ENCODE measurements around the gene PTPN6. TPM values are rescaled to one million over a fixed set of nuclear protein-coding genes. Genes with fewer than 3 reads are reported as not detected.
A peak's percentile ranks its signal among the peaks of the same experiment; 100 is the strongest.

The PTPN6 gene
- total RNA-seq, 2 donors from 2014 or later: 71.6 to 131 TPM

- DNase-seq (ENCODE audit: low spot score) (no peak), ATAC-seq (no peak)
- Mint-ChIP-seq H3K36me3 (peaks cover 10% of the 10 kb centered on the region), H3K27ac (no peak overlapping the region), H3K27me3 (no peaks in the 10 kb centered on the region), H3K4me1 (ENCODE audit: low read depth in 2 of 2) (no peaks in the 10 kb centered on the region), H3K9me3 (no peaks in the 10 kb centered on the region), H3K4me3 (no peak overlapping the region)
These were observed 36.9 kb downstream of the PTPN6 start for GRCh38 chr12:6987956-6988553.

GRCh38 chr12:6996040-6996441, 44.9 kb downstream of the PTPN6 start:
- peaks cover 10% of the 10 kb centered on the region for H3K36me3 Mint-ChIP-seq
- DNase-seq (ENCODE audit: low spot score): no peak
- ATAC-seq: no peak
- no peaks in the 10 kb centered on the region for H3K27me3 Mint-ChIP-seq
- H3K9me3 Mint-ChIP-seq: no peaks in the 10 kb centered on the region
- no peak overlapping the region for H3K4me3 Mint-ChIP-seq
- H3K4me1 Mint-ChIP-seq (ENCODE audit: low read depth in 2 of 2): no peaks in the 10 kb centered on the region
- H3K27ac Mint-ChIP-seq: peak overlapping the region in 1 of 2 donors; percentile 3

GRCh38 chr12:6998715-6999451, 47.7 kb downstream of the PTPN6 start:
- no peak for ATAC-seq
- Mint-ChIP-seq H3K4me3 (no peak overlapping the region), H3K36me3 (peaks cover 10% of the 10 kb centered on the region), H3K27me3 (no peaks in the 10 kb centered on the region), H3K27ac (no peak overlapping the region), H3K9me3 (no peaks in the 10 kb centered on the region), H3K4me1 (ENCODE audit: low read depth in 2 of 2) (peaks cover 0 to 4% of the 10 kb centered on the region in 2 donors)
- no peak for DNase-seq (ENCODE audit: low spot score)

- peaks cover 0 to 4% of the 10 kb centered on the region in 2 donors for H3K4me1 Mint-ChIP-seq (ENCODE audit: low read depth in 2 of 2)
- H3K27ac Mint-ChIP-seq: no peak overlapping the region
- H3K4me3 Mint-ChIP-seq: no peak overlapping the region
These were observed 50.9 kb downstream of the PTPN6 start for GRCh38 chr12:7001921-7002591.

GRCh38 chr12:7004287-7004803, 53.2 kb downstream of the PTPN6 start:
- Mint-ChIP-seq H3K4me1 (ENCODE audit: low read depth in 2 of 2) (peaks cover 0 to 4% of the 10 kb centered on the region in 2 donors), H3K4me3 (no peak overlapping the region), H3K27ac (no peak overlapping the region), H3K36me3 (no peaks in the 10 kb centered on the region), H3K27me3 (no peaks in the 10 kb centered on the region), H3K9me3 (no peaks in the 10 kb centered on the region)
- DNase-seq (ENCODE audit: low spot score): no peak
- no peak for ATAC-seq

More at GRCh38 chr12:7001921-7002591, 50.9 kb downstream of the PTPN6 start:
- no peak for ATAC-seq
- H3K9me3 Mint-ChIP-seq: no peaks in the 10 kb centered on the region
- no peaks in the 10 kb centered on the region for H3K36me3 Mint-ChIP-seq
- DNase-seq (ENCODE audit: low spot score): no peak
- H3K27me3 Mint-ChIP-seq: no peaks in the 10 kb centered on the region

- H3K4me3 Mint-ChIP-seq: no peak overlapping the region
- H3K9me3 Mint-ChIP-seq: no peaks in the 10 kb centered on the region
- H3K4me1 Mint-ChIP-seq (ENCODE audit: low read depth in 2 of 2): peaks cover 0 to 4% of the 10 kb centered on the region in 2 donors
- no peak overlapping the region for H3K27ac Mint-ChIP-seq
- no peaks in the 10 kb centered on the region for H3K27me3 Mint-ChIP-seq
- no peaks in the 10 kb centered on the region for H3K36me3 Mint-ChIP-seq
- ATAC-seq (no peak), DNase-seq (ENCODE audit: low spot score) (no peak)
These were observed 53.7 kb downstream of the PTPN6 start for GRCh38 chr12:7004840-7005239.

- ATAC-seq (no peak), DNase-seq (ENCODE audit: low spot score) (no peak)
- peaks cover 0 to 4% of the 10 kb centered on the region in 2 donors for H3K4me1 Mint-ChIP-seq (ENCODE audit: low read depth in 2 of 2)
- H3K9me3 Mint-ChIP-seq: no peaks in the 10 kb centered on the region
- no peaks in the 10 kb centered on the region for H3K36me3 Mint-ChIP-seq
- H3K27ac Mint-ChIP-seq: no peak overlapping the region
- H3K4me3 Mint-ChIP-seq: no peak overlapping the region
- no peaks in the 10 kb centered on the region for H3K27me3 Mint-ChIP-seq
These were observed 54.2 kb downstream of the PTPN6 start for GRCh38 chr12:7005311-7005710.

GRCh38 chr12:7006639-7007038, 55.5 kb downstream of the PTPN6 start:
- Mint-ChIP-seq H3K4me3 (no peak overlapping the region), H3K27me3 (no peaks in the 10 kb centered on the region), H3K9me3 (no peaks in the 10 kb centered on the region), H3K36me3 (no peaks in the 10 kb centered on the region), H3K27ac (no peak overlapping the region), H3K4me1 (ENCODE audit: low read depth in 2 of 2) (peaks cover 0 to 2% of the 10 kb centered on the region in 2 donors)
- DNase-seq (ENCODE audit: low spot score) (no peak), ATAC-seq (no peak)

- Mint-ChIP-seq H3K27me3 (no peaks in the 10 kb centered on the region), H3K36me3 (no peaks in the 10 kb centered on the region), H3K9me3 (no peaks in the 10 kb centered on the region), H3K4me3 (no peak overlapping the region), H3K4me1 (ENCODE audit: low read depth in 2 of 2) (peaks cover 0 to 6% of the 10 kb centered on the region in 2 donors), H3K27ac (no peak overlapping the region)
- ATAC-seq (no peak), DNase-seq (ENCODE audit: low spot score) (no peak)
These were observed 57.7 kb downstream of the PTPN6 start for GRCh38 chr12:7008864-7009263.

- DNase-seq (ENCODE audit: low spot score) (no peak), ATAC-seq (no peak)
- no peaks in the 10 kb centered on the region for H3K27me3 Mint-ChIP-seq
- no peak overlapping the region for H3K27ac Mint-ChIP-seq
- no peaks in the 10 kb centered on the region for H3K36me3 Mint-ChIP-seq
- H3K4me3 Mint-ChIP-seq: no peak overlapping the region
- H3K9me3 Mint-ChIP-seq: no peaks in the 10 kb centered on the region
- H3K4me1 Mint-ChIP-seq (ENCODE audit: low read depth in 2 of 2): peaks cover 0 to 6% of the 10 kb centered on the region in 2 donors
These were observed 58.4 kb downstream of the PTPN6 start for GRCh38 chr12:7009512-7009911.

Other genes starting within 250 kb of the PTPN6 start
- 10 to 100 TPM; 49.6 to 60.6 TPM for gene COPS7A, start 227.3 kb upstream of the PTPN6 start, total RNA-seq
- gene MLF2, start 198.2 kb upstream of the PTPN6 start, total RNA-seq: 100 to 1,000 TPM in 1 of 2 donors, 10 to 100 TPM in 1; 98.3 to 124 TPM
- gene PTMS, start 185.0 kb upstream of the PTPN6 start, total RNA-seq: 10 to 100 TPM; 50.4 to 93.8 TPM
- gene LAG3, start 178.8 kb upstream of the PTPN6 start, total RNA-seq: 100 to 1,000 TPM in 1 of 2 donors, 10 to 100 TPM in 1; 78.2 to 365 TPM
- 1 to 10 TPM in 1 of 2 donors, under 1 TPM in 1; 0.43 to 5.4 TPM for gene CD4, start 161.8 kb upstream of the PTPN6 start, total RNA-seq
- gene GPR162, start 129.5 kb upstream of the PTPN6 start, total RNA-seq: not detected
- gene P3H3, start 122.9 kb upstream of the PTPN6 start, total RNA-seq: 1 to 10 TPM in 1 of 2 donors, not detected in 1; 1.3 TPM
- not detected for gene GNB3, start 110.4 kb upstream of the PTPN6 start, total RNA-seq
- 100 to 1,000 TPM in 1 of 2 donors, 10 to 100 TPM in 1; 40.7 to 105 TPM for gene CDCA3, start 100.1 kb upstream of the PTPN6 start, total RNA-seq
- gene USP5, start 99.2 kb upstream of the PTPN6 start, total RNA-seq: 100 to 1,000 TPM in 1 of 2 donors, 10 to 100 TPM in 1; 91.7 to 105 TPM
- 1,000 to 10,000 TPM; 1,157 to 1,903 TPM for gene TPI1, start 83.8 kb upstream of the PTPN6 start, total RNA-seq
- gene SPSB2, start 78.1 kb upstream of the PTPN6 start, total RNA-seq: 1 to 10 TPM; 6.0 to 6.9 TPM
- 1 to 10 TPM; 3.2 to 7.1 TPM for gene LRRC23, start 46.5 kb upstream of the PTPN6 start, total RNA-seq
- 100 to 1,000 TPM; 151 to 158 TPM for gene ENO2, start 36.8 kb upstream of the PTPN6 start, total RNA-seq
- 10 to 100 TPM; 36.5 to 62.2 TPM for gene ATN1, start 23.4 kb upstream of the PTPN6 start, total RNA-seq
- gene RNU7-1, start 7.5 kb upstream of the PTPN6 start, total RNA-seq: not detected
- gene C12orf57, start 7.3 kb upstream of the PTPN6 start, total RNA-seq: 100 to 1,000 TPM in 1 of 2 donors, 10 to 100 TPM in 1; 89.7 to 106 TPM
- 100 to 1,000 TPM; 227 to 350 TPM for gene PHB2, start 19.3 kb downstream of the PTPN6 start, total RNA-seq
- 100 to 1,000 TPM in 1 of 2 donors, 10 to 100 TPM in 1; 74.9 to 141 TPM for gene EMG1, start 19.6 kb downstream of the PTPN6 start, total RNA-seq
- gene LPCAT3, start 67.1 kb downstream of the PTPN6 start, total RNA-seq: 10 to 100 TPM; 25.4 to 31.9 TPM
- gene C1S, start 109.4 kb downstream of the PTPN6 start, total RNA-seq: 1 to 10 TPM; 1.3 to 4.3 TPM
- 1 to 10 TPM; 1.6 to 1.7 TPM for gene C1R, start 141.1 kb downstream of the PTPN6 start, total RNA-seq
- 10 to 100 TPM; 24.8 to 29.1 TPM for gene C1RL, start 157.9 kb downstream of the PTPN6 start, total RNA-seq
- not detected for gene RBP5, start 177.5 kb downstream of the PTPN6 start, total RNA-seq
- gene CLSTN3, start 179.0 kb downstream of the PTPN6 start, total RNA-seq: 10 to 100 TPM; 36.3 to 40.0 TPM
- gene PEX5, start 238.3 kb downstream of the PTPN6 start, total RNA-seq: 10 to 100 TPM; 24.0 to 42.8 TPM